Smooth muscle cell (in vitro differentiated cells): ENCODE data around the gene KDM6A. TPM values are rescaled to one million over a fixed set of nuclear protein-coding genes. Genes with fewer than 3 reads are reported as not detected.

Source experiments
- DNase-seq: peaks from one replicate; lab custom pipeline; 2025; ENCODE audit not compliant: unreplicated experiment; lab: John Stamatoyannopoulos, UW
- H2AFZ ChIP-seq: fragments of 200-600 bp; sonication (generic); 2 replicates; pipeline ENCODE4 v1.6.0; 2016; ENCODE audit warnings: antibody characterized with exemption, low read depth, mild to moderate bottlenecking
- H3F3A ChIP-seq: fragments of 200-600 bp; sonication (generic); 2 replicates; pipeline ENCODE4 v1.6.0; 2017; ENCODE audit warnings: antibody characterized with exemption, low read depth
- H3K27ac ChIP-seq: fragments of 200-600 bp; sonication (generic); 2 replicates; pipeline ENCODE4 v1.5.1; 2016; ENCODE audit warnings: low read depth, mild to moderate bottlenecking
- H3K27me3 ChIP-seq: fragments of 200-600 bp; sonication (generic); 2 replicates; pipeline ENCODE4 v1.6.1; 2016; ENCODE audit warnings: low read depth, mild to moderate bottlenecking
- H3K36me3 ChIP-seq: fragments of 200-600 bp; sonication (generic); 2 replicates; pipeline ENCODE4 v1.5.1; 2016; ENCODE audit warnings: low read depth
- H3K4me1 ChIP-seq: fragments of 200-600 bp; sonication (generic); 2 replicates; pipeline ENCODE4 v1.5.1; 2016; ENCODE audit warnings: low read depth
- H3K4me2 ChIP-seq: fragments of 200-600 bp; sonication (generic); 2 replicates; pipeline ENCODE4 v1.6.0; 2016; ENCODE audit warnings: mild to moderate bottlenecking
- H3K4me3 ChIP-seq: fragments of 200-600 bp; sonication (generic); 2 replicates; pipeline ENCODE4 v1.5.1; 2016; ENCODE audit warnings: mild to moderate bottlenecking
- H3K79me2 ChIP-seq: fragments of 200-600 bp; sonication (generic); 2 replicates; pipeline ENCODE4 v1.6.0; 2016; ENCODE audit warnings: low read depth, mild to moderate bottlenecking
- H3K9ac ChIP-seq: fragments of 200-600 bp; sonication (generic); 2 replicates; pipeline ENCODE4 v1.6.0; 2016; ENCODE audit warnings: low read depth
- H3K9me3 ChIP-seq: fragments of 200-600 bp; sonication (generic); replicated peaks from 2 replicates; pipeline ENCODE4 v1.5.1; 2016; ENCODE audit warnings: low read depth
- H4K20me1 ChIP-seq: fragments of 200-600 bp; sonication (generic); 2 replicates; pipeline ENCODE4 v1.6.0; 2016; ENCODE audit warnings: low read depth
- CTCF ChIP-seq: fragments of 200-600 bp; sonication (generic); IDR thresholded peaks from 2 replicates; pipeline ENCODE4 v1.5.1; 2017; ENCODE audit warnings: borderline replicate concordance, mild to moderate bottlenecking, antibody characterized with exemption; ENCODE audit not compliant: insufficient read depth, poor library complexity, severe bottlenecking
- WGBS: methylation state at CpG from one replicate; pipeline ENCODE4 v1.1.7; 2016; ENCODE audit warnings: low lambda C conversion rate; 5-methylcytosine and 5-hydroxymethylcytosine counted together
- polyA plus RNA-seq: library from polyadenylated mRNA; unstranded; fragments of >200 nt; fragmentation: Nextera tagmentation; extraction: Ambion mirVana; gene quantifications from 2 replicates; pipeline ENCODE4 v1.2.1, GENCODE V29; 2016
- total RNA-seq: library from RNA; depleted of rRNA; stranded (reverse); fragments of >200 nt; gene quantifications from 2 replicates; pipeline ENCODE4 v1.2.3, GENCODE V29; 2014

Gene KDM6A
- total and polyA plus RNA-seq, 2 experiments from 2014 or later: 9.6 to 28.1 TPM

- no peaks in the 10 kb centered on the region for H3K9me3 ChIP-seq
- H3K4me3 ChIP-seq: no peak overlapping the region
- no peak for DNase-seq
- H3F3A ChIP-seq: no peaks in the 10 kb centered on the region
- H3K27me3 ChIP-seq: no peaks in the 10 kb centered on the region
- no peak overlapping the region for H3K9ac ChIP-seq
- peaks cover 49% of the 10 kb centered on the region for H4K20me1 ChIP-seq
- WGBS: 80% methylated on average over 9 of the region's 9 CpGs
- H3K27ac ChIP-seq: peak overlapping the region; percentile 54
- peaks cover 84% of the 10 kb centered on the region for H3K79me2 ChIP-seq
- peak overlapping the region; percentile 74 for H3K4me2 ChIP-seq
- H3K4me1 ChIP-seq: no peaks in the 10 kb centered on the region
- H2AFZ ChIP-seq: no peak overlapping the region
- TF ChIP-seq CTCF: no peak
- no peaks in the 10 kb centered on the region for H3K36me3 ChIP-seq
Measured at GRCh38 chrX:44913656-44914531, 40.9 kb downstream of the KDM6A start.

GRCh38 chrX:44914532-44915198 is 41.7 kb downstream of the KDM6A start:
- no peak overlapping the region for H3K9ac ChIP-seq
- peak overlapping the region; percentile 31 for H3K4me3 ChIP-seq
- H3K4me1 ChIP-seq: no peaks in the 10 kb centered on the region
- peak overlapping the region; percentile 54 for H3K27ac ChIP-seq
- no peak for TF ChIP-seq CTCF
- H3K36me3 ChIP-seq: no peaks in the 10 kb centered on the region
- H3K27me3 ChIP-seq: no peaks in the 10 kb centered on the region
- peak overlapping the region; percentile 74 for H3K4me2 ChIP-seq
- no peaks in the 10 kb centered on the region for H3K9me3 ChIP-seq
- 71% methylated on average over 2 of the region's 2 CpGs for WGBS
- no peaks in the 10 kb centered on the region for H3F3A ChIP-seq
- H3K79me2 ChIP-seq: peaks cover 84% of the 10 kb centered on the region
- H4K20me1 ChIP-seq: peaks cover 55% of the 10 kb centered on the region
- no peak for DNase-seq
- no peak overlapping the region for H2AFZ ChIP-seq

- H3K4me3 ChIP-seq: peak overlapping the region; percentile 31
- H3K4me2 ChIP-seq: peak overlapping the region; percentile 74
- no peaks in the 10 kb centered on the region for H3F3A ChIP-seq
- H3K9me3 ChIP-seq: no peaks in the 10 kb centered on the region
- peaks cover 60% of the 10 kb centered on the region for H4K20me1 ChIP-seq
- WGBS: 49% methylated on average over 8 of the region's 8 CpGs
- no peaks in the 10 kb centered on the region for H3K36me3 ChIP-seq
- peak overlapping the region; percentile 54 for H3K27ac ChIP-seq
- DNase-seq: no peak
- H3K27me3 ChIP-seq: no peaks in the 10 kb centered on the region
- peaks cover 84% of the 10 kb centered on the region for H3K79me2 ChIP-seq
- H3K4me1 ChIP-seq: no peaks in the 10 kb centered on the region
- no peak for TF ChIP-seq CTCF
- no peak overlapping the region for H3K9ac ChIP-seq
- H2AFZ ChIP-seq: no peak overlapping the region
Measured at GRCh38 chrX:44915361-44915868, 42.4 kb downstream of the KDM6A start.
